ENCODE measurements around the gene DUSP28.

DUSP28 gene

DNA sequence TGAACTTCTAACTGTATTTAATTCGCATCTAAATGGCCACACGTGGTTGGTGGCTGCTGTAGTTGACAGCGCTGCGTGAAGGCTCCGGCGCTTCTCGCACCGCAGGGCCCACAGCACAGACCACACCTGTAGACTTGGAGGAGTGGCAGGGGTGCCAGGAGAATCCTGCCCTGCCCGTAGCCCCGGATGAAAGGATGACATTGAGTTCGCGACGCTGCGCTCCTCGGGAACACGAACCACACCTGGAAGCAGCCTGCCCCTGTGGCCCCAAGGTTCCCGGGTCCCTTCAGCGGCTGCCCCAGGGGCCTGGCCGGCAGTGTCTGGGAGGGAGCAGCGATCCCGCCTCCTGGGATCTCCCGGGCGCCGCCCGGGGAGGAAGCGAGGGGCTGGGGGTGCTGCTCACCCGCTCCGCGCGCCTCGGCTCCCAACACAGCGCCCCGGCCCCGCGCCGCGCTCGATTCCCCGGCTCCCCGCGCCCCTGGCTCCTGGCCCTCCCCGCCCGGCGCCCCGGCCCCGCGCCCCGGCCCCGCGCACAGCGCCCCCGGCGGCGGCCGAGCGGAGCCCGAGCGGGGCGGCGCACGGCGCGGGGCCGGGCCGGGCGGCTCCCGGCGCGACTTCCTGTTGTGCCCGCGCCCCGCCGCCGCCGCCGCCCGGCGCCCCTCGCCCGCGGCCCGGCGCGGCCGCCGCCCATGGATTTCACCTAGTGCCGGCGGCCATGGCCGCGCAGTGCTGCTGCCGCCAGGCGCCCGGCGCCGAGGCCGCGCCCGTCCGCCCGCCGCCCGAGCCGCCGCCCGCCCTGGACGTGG is 7.9 kb downstream of the DUSP28 start, which contains the start of gene RNPEPL1:
Gene RNPEPL1, plus strand, starts transcription at position 613 of the 806 bp plus-strand sequence. Its CDS starts 103 bp downstream, at position 716.
- Histone ChIP-seq H3K4me1 (ENCODE audit: low read depth, poor library complexity, severe bottlenecking) (peaks cover 39% of the 10 kb centered on the region), H3K4me3 (IDR thresholded peaks at IDR 0.05; ENCODE audit: insufficient read depth, low read depth, low read length) (peak within 1 kb of the TSS; percentile 78), H3K79me2 (ENCODE audit: insufficient read depth, low read depth) (peaks cover 29% of the 10 kb centered on the region), H4K20me1 (ENCODE audit: insufficient read depth) (no peaks in the 10 kb centered on the region), H3K9ac (peak within 1 kb of the TSS; percentile 70), H3K27me3 (ENCODE audit: insufficient read depth, low read depth) (no peaks in the 10 kb centered on the region), H3K27ac (peak within 1 kb of the TSS; percentile 64), H2AFZ (ENCODE audit: low read depth) (peak within 1 kb of the TSS; percentile 52; the same call in 1 of the 2 replicates), H3K4me2 (peak within 1 kb of the TSS; percentile 68), H3K36me3 (ENCODE audit: insufficient read depth) (no peaks in the 10 kb centered on the region)
- TF ChIP-seq CTCF (conservative IDR thresholded peaks at IDR 0.05; ENCODE audit: low read depth, low read length) = no peak; the same call in 1 of the 2 replicates

GRCh38 chr2:240568678-240569522 is 8.7 kb downstream of the DUSP28 start:
- Histone ChIP-seq H3K36me3 (ENCODE audit: insufficient read depth) (no peaks in the 10 kb centered on the region), H3K4me2 (peak overlapping the region; percentile 68), H2AFZ (ENCODE audit: low read depth) (no peak overlapping the region), H4K20me1 (ENCODE audit: insufficient read depth) (no peaks in the 10 kb centered on the region), H3K79me2 (ENCODE audit: insufficient read depth, low read depth) (peaks cover 28% of the 10 kb centered on the region), H3K4me1 (ENCODE audit: low read depth, poor library complexity, severe bottlenecking) (peaks cover 30% of the 10 kb centered on the region), H3K27me3 (ENCODE audit: insufficient read depth, low read depth) (no peaks in the 10 kb centered on the region), H3K4me3 (IDR thresholded peaks at IDR 0.05; ENCODE audit: insufficient read depth, low read depth, low read length) (peak overlapping the region; percentile 78), H3K27ac (peak overlapping the region; percentile 63), H3K9ac (peak overlapping the region; percentile 64)
- no peak for TF ChIP-seq CTCF (conservative IDR thresholded peaks at IDR 0.05; ENCODE audit: low read depth, low read length)

DNA sequence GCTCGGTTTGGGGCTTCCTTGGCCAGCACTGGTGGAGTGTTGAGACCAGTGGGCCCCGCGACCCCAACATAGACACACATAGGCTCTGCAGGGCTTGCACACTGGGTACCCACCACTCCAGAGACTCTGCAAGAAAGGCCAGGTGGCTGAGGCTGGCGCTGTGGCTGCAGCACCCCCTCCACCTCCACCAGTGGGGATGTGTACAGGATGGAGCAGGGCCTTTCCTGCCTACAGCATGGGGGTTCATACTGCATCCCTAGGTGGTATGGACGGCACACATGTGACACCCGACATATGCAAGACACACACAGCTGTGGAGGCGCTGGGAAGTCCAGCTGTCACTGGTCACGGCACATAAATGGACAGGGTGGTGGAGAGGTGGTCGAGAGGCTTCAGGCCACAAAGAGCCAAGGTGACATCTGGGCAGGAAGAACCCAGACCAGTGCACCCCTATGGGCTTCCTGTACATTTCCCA is 9.4 kb downstream of the DUSP28 start:
- Histone ChIP-seq H2AFZ (ENCODE audit: low read depth) (no peak overlapping the region), H3K4me3 (IDR thresholded peaks at IDR 0.05; ENCODE audit: insufficient read depth, low read depth, low read length) (peak overlapping the region; percentile 78), H3K36me3 (ENCODE audit: insufficient read depth) (no peaks in the 10 kb centered on the region), H3K4me1 (ENCODE audit: low read depth, poor library complexity, severe bottlenecking) (peaks cover 24% of the 10 kb centered on the region), H3K4me2 (peak overlapping the region; percentile 68), H4K20me1 (ENCODE audit: insufficient read depth) (no peaks in the 10 kb centered on the region), H3K27me3 (ENCODE audit: insufficient read depth, low read depth) (no peaks in the 10 kb centered on the region), H3K9ac (peak overlapping the region; percentile 64; the same call in 1 of the 2 replicates), H3K79me2 (ENCODE audit: insufficient read depth, low read depth) (peaks cover 28% of the 10 kb centered on the region), H3K27ac (peak overlapping the region; percentile 63; the same call in 1 of the 2 replicates)
- no peak for TF ChIP-seq CTCF (conservative IDR thresholded peaks at IDR 0.05; ENCODE audit: low read depth, low read length)

DNA sequence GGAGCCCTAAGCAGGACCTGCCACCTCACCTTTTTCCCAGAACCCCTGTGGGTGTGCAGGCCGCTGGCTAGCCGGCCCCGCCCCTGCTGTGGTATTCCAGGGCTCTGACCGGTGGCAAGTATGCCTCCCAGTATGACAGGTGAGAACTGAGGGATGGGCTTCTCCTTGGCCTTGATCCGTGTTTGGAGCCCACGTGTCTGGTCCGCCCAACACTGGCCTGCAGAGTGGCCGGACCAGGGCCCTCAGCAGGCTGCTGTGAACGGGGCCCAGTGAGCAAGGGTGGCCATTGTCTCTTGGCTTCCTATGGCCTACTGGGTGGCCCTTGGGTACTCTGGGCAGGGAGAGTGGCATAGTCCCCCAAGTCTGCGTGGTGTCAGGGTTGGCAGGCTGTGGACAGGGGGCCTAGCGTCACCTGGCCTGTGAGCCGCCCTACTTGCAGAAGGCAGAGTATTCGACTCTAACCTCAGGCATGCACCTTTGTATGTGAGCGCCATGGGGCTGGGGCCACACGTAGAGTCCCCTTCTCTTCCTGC is 9.9 kb downstream of the DUSP28 start:
- Histone ChIP-seq H2AFZ (ENCODE audit: low read depth) (no peak overlapping the region), H3K27ac (no peak overlapping the region; the same call in 1 of the 2 replicates), H3K27me3 (ENCODE audit: insufficient read depth, low read depth) (no peaks in the 10 kb centered on the region), H3K36me3 (ENCODE audit: insufficient read depth) (no peaks in the 10 kb centered on the region), H3K4me2 (peak overlapping the region; percentile 68), H3K4me1 (ENCODE audit: low read depth, poor library complexity, severe bottlenecking) (peaks cover 19% of the 10 kb centered on the region), H3K9ac (no peak overlapping the region; the same call in 1 of the 2 replicates), H4K20me1 (ENCODE audit: insufficient read depth) (no peaks in the 10 kb centered on the region), H3K4me3 (IDR thresholded peaks at IDR 0.05; ENCODE audit: insufficient read depth, low read depth, low read length) (peak overlapping the region; percentile 48), H3K79me2 (ENCODE audit: insufficient read depth, low read depth) (peaks cover 28% of the 10 kb centered on the region)
- no peak for TF ChIP-seq CTCF (conservative IDR thresholded peaks at IDR 0.05; ENCODE audit: low read depth, low read length)
